ENCODE measurements around the gene PWWP2B. TPM values are rescaled to one million over a fixed set of nuclear protein-coding genes. Genes with fewer than 3 reads are reported as not detected.

PWWP2B gene
- total and polyA plus RNA-seq, 7 donors: 7.7 to 50.8 (median 10.2) TPM

GRCh38 chr10:132366499-132366898 is 30.5 kb upstream of the PWWP2B start:
- 84 to 85% methylated on average over 9 of the region's 9 CpGs for WGBS, 2 donors
- Histone ChIP-seq H3K4me3 (no peak overlapping the region), H3K36me3 (peaks cover 10 to 41% (median 14%) of the 10 kb centered on the region in 4 donors), H3K9me3 (no peaks in the 10 kb centered on the region), H3K27ac (no peak overlapping the region), H3K4me1 (no peaks in the 10 kb centered on the region), H3K27me3 (no peaks in the 10 kb centered on the region)
- TF ChIP-seq CTCF (IDR thresholded peaks at IDR 0.05): no peak
- TF ChIP-seq POLR2AphosphoS5 (IDR thresholded peaks at IDR 0.05): no peak
- TF ChIP-seq POLR2A (IDR thresholded peaks at IDR 0.05): no peak
- no peak for TF ChIP-seq EP300 (IDR thresholded peaks at IDR 0.05)
- intact Hi-C loops (cut with DNase I): no loop called here
- DNase-seq: peak; percentile 49

- no peaks in the 10 kb centered on the region for H3K4me1 ChIP-seq
- TF ChIP-seq POLR2A (IDR thresholded peaks at IDR 0.05) (no peak), POLR2AphosphoS5 (IDR thresholded peaks at IDR 0.05) (no peak), EP300 (IDR thresholded peaks at IDR 0.05) (no peak), CTCF (IDR thresholded peaks at IDR 0.05) (no peak)
- DNase-seq: no peak
- peaks cover 10 to 32% (median 14%) of the 10 kb centered on the region in 4 donors for H3K36me3 ChIP-seq
- no peaks in the 10 kb centered on the region for H3K9me3 ChIP-seq
- 73 to 84% methylated on average over 4 of the region's 4 CpGs for WGBS, 2 donors
- intact Hi-C loops (cut with DNase I): no loop called here
- no peak overlapping the region for H3K27ac ChIP-seq
- H3K27me3 ChIP-seq: no peaks in the 10 kb centered on the region
- no peak overlapping the region for H3K4me3 ChIP-seq
Measured at GRCh38 chr10:132368391-132368790, 28.6 kb upstream of the PWWP2B start.

GRCh38 chr10:132368881-132369635 is 27.9 kb upstream of the PWWP2B start:
- no peaks in the 10 kb centered on the region for H3K4me1 ChIP-seq
- no peak overlapping the region for H3K4me3 ChIP-seq
- H3K36me3 ChIP-seq: peaks cover 10 to 29% (median 14%) of the 10 kb centered on the region in 4 donors
- H3K27ac ChIP-seq: no peak overlapping the region
- 85 to 87% methylated on average over 9 of the region's 9 CpGs for WGBS, 2 donors
- DNase-seq: peak; percentile 33
- intact Hi-C loops (cut with DNase I): no loop called here
- H3K27me3 ChIP-seq: no peaks in the 10 kb centered on the region
- no peaks in the 10 kb centered on the region for H3K9me3 ChIP-seq
- TF ChIP-seq POLR2A (IDR thresholded peaks at IDR 0.05) (no peak), POLR2AphosphoS5 (IDR thresholded peaks at IDR 0.05) (no peak)

- no peaks in the 10 kb centered on the region for H3K9me3 ChIP-seq
- no peak overlapping the region for H3K27ac ChIP-seq
- H3K4me3 ChIP-seq: no peak overlapping the region
- DNase-seq: peak; percentile 29
- intact Hi-C loops (cut with DNase I): no loop called here
- TF ChIP-seq POLR2AphosphoS5 (IDR thresholded peaks at IDR 0.05): no peak
- TF ChIP-seq EP300 (IDR thresholded peaks at IDR 0.05): no peak
- TF ChIP-seq CTCF (IDR thresholded peaks at IDR 0.05): no peak
- TF ChIP-seq POLR2A (IDR thresholded peaks at IDR 0.05): no peak
- 93 to 95% methylated on average over 13 of the region's 13 CpGs for WGBS, 2 donors
- no peaks in the 10 kb centered on the region for H3K27me3 ChIP-seq
- peaks cover 10 to 28% (median 14%) of the 10 kb centered on the region in 4 donors for H3K36me3 ChIP-seq
- H3K4me1 ChIP-seq: no peaks in the 10 kb centered on the region
Measured at GRCh38 chr10:132369636-132370185, 27.3 kb upstream of the PWWP2B start.

GRCh38 chr10:132370426-132371340 is 26.3 kb upstream of the PWWP2B start:
- Histone ChIP-seq H3K27me3 (no peaks in the 10 kb centered on the region), H3K27ac (no peak overlapping the region), H3K4me1 (no peaks in the 10 kb centered on the region), H3K4me3 (no peak overlapping the region), H3K36me3 (peaks cover 5 to 19% (median 11%) of the 10 kb centered on the region in 4 donors), H3K9me3 (no peaks in the 10 kb centered on the region)
- intact Hi-C loops (cut with DNase I): no loop called here
- TF ChIP-seq POLR2A (IDR thresholded peaks at IDR 0.05) (no peak), POLR2AphosphoS5 (IDR thresholded peaks at IDR 0.05) (no peak), EP300 (IDR thresholded peaks at IDR 0.05) (no peak), CTCF (IDR thresholded peaks at IDR 0.05) (no peak)
- no peak for DNase-seq
- WGBS, 2 donors: 96 to 97% methylated on average over 31 of the region's 31 CpGs

Data from sigmoid colon (tissue), 7 donors.